GM18873 (cell line): ENCODE data around the gene COG4.
"Not testable (repeated sequence)": the region's sequence is repeated elsewhere in the genome, so short reads cannot be mapped to it uniquely, and the experiment has no call there.

Experiments
- ATAC-seq: cut with Tn5 transposase; IDR thresholded peaks from one replicate; pipeline ENCODE4 v1.9.1; 2021; ENCODE audit warnings: mild to moderate bottlenecking, moderate library complexity, moderate number of reproducible peaks; ENCODE audit not compliant: unreplicated experiment, low FRiP score

COG4 gene

DNA sequence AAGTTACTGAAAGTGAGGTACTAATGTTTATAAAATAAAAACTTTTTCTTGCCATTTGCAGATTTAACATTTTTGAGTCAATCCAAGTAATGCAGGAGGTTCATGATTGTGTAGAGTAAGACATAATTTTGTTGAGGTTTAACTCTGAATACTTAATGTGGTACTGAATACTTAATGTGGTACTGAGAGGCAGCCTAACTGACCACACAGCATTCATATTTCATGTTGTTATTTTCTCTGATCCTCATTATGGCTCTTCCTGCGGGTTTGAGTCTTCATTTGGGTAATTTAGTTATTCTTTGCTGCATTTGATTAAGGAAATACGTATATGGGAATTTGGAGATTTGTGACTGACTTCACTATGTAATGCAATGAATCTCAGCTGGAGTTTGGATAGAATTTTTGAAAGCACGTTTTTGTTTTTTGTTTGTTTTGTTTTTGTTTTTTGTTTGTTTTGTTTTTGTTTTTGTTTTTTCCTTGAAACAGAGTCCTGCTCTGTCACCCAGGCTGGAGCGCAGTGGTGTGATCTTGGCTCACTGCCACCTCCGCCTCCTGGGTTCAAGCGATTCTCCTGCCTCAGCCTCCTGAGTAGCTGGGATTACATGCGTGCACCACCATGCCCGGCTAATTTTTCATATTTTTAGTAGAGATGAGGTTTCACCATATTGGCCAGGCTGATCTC, 4.1 kb upstream of the COG4 start:
- no peak for ATAC-seq

DNA sequence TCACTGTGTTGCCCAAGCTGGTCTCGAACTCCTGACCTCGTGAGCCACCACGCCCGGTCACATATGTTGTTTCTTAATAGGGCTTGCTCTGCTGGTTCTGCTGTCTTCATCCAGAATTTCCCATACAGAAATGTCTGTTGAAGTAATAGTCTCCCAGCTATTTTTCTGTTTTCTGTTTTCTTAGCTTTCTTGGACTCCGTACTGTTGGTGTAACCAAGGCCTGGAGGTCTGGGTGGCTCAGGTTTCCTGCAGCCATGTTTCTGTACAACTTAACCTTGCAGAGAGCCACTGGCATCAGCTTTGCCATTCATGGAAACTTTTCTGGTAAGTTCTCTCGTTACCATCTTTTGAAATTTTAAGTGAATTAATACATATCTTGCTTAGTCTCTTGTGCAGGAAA, 3.0 kb upstream of the COG4 start:
- ATAC-seq: no peak

DNA sequence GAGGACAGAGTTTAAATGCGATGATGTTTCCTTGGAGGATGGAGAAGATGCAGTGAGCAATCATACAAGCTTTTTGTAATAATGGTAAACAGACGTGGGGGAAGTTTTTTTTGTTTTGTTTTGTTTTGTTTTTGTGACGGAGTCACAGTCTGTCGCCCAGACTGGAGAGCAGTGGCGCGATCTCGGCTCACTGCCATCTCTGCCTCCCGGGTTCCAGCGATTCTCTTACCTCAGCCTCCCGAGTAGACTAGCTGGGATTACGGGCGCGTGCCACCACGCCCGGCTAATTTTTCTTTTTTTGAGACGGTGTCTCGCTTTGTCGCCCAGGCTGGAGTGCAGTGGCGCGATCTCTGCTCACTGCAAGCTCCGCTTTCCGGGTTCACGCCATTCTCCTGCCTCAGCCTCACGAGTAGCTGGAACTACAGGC, 1.1 kb upstream of the COG4 start:
- not testable (repeated sequence) for ATAC-seq

DNA sequence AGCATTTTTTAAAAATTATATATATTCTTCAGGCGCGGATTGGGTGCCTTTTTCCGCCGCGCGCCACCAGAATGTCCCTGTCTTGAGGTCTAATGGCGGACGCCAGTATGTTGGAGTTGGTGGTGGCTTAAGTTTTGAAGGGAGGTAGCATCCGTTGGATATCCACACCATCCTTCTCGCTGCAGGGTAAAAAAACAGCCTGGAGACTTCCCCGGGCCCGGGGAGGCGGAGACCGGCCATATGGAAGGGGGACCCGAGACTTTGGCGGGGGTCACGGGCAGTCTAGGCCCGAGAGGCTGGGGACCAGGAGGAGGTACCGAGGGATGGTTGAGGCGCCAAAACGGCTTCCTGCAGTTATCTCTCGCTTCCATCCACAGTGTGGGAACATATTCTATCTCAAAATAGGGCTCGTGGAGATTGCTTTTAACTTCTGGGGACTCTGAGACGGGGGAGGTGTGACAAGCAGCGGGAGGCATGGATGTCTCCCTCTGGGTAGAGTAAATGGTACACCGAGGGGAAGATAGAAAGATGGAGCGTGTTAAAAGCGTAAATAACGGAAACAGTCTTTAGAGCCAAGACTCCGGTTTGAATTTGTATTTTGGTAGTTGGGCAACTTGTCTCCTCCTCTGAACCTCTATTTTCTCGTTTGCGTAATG, 517 bp upstream of the COG4 start, which contains the start of gene SF3B3:
SF3B3 (plus strand) TSS at position 74 of the 656 bp plus-strand sequence. CDS start 2,841 bp downstream, outside the sequence.
- no peak for ATAC-seq

DNA sequence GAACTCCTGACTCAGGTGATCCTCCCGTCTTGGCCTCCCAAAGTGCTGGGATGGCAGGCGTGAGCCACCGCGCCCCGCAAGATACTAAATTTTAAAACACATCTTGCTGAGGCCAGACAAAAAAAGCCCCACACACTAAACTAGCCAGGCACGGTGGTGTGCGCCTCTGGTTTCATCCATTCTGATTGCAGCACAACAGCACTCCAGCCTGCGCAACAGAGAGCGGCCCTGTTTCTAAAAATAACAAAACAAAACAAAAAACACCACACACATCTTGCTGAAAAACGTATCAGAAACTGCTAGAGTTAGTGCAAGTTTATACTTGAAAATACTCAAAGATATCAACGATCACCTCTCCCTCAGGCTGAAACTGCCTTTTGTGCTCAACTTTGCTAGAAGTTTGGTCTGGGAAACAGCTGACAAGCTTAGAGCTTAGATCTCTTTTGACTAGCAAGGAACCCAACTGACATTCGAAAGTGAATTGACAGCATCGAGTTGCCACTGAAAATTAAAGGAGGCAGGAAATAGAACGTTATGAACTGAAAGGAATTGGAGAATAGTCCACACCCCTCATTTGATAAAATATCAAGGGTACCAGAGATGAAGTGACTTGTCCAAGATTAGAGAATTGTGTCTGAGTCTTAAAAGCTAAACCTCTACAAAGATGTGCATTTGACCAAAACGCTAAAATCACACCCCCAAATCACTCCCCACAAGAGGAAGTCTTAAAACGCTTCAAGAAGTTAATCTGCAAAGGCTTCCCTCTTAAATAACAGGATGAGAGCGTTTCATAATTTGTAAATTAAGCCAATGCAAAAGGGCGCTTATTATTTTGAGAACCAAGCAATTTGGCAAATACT, 908 bp downstream of the COG4 start:
- ATAC-seq: no peak

DNA sequence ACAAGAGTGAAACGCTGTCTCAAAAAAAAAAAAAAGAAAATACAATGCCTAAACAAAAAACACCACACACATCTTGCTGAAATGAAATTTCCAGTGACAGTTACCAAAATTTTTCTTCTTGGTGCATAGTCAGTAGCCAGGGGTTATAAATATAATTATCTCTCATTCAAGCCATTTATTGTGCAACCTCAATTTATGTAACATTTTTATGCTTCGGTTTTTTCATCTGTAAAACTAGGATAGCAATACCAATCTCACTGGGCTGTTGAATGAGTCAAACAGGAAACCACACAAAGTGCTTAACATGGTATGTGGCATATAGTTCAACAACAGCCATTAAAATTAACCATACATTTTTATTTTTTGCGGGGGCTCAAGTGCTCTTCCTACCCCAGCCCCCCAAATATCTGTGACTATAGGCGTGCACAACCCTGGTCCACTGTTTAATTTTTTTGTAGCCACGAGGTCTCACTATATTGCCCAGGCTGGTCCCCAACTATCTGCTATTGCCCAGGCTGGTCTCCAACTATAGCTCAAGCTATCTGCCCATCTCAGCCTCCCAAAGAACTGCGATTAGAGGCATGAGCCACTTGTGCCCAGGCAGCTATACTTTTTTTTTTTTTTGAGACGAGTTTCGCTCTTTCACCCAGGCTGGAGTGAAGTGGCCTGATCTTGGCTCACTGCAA, 2.6 kb downstream of the COG4 start:
- ATAC-seq: no peak

DNA sequence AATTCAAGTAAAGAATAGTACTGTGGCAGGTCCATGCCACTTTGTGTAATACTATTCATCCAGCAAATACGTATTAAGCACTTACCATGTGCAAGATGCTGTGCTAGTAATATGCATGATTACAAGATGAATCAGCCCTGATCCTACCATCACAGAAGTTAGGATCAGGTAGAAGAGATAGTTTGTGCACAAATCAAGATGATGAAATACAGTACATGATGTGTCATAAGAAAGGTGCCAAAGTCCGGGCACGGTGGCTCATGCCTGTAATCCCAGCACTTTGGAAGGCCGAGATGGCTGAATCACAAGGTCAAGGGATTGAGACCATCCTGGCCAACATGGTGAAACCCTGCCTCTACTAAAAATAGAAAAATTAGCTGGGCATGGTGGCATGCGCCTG, 10.9 kb downstream of the COG4 start:
- ATAC-seq: no peak

DNA sequence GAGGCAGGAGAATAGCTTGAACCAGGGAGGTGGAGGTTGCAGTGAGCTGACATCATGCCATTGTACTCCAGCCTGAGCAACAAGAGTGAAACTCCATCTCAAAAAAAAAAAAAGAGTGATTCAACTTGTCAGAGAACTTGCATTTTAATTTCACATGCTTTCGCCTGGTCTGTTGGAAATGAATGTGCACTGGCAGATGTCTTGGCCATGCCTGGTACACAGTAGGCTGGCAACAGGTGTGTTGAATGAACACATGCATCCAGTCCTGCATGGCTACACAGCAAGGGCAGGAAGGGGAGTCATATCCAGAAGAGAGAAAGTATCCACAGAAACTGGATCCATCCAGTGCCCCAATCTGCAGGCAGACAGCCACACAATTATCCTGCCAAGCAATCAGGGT, 11.5 kb downstream of the COG4 start:
- ATAC-seq: no peak

DNA sequence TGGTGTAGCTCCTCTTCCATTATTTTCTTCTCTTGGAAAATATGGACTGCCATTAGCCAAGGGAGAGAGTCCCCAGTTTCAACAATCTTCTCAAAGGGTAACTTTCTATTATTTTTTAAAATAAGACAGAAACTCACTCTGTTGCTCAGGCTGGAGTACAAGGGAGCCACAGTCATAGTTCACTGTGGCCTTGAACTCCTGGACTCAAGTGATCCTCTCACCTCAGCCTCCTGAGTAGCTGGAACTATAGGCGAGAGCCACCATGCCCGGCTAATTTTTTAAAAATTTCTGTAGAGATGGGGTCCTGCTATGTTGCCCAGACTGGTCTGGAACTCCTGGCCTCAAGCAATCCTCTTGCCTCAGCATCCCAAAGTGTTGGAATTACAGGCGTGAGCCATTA, 13.1 kb downstream of the COG4 start:
- ATAC-seq: no peak

DNA sequence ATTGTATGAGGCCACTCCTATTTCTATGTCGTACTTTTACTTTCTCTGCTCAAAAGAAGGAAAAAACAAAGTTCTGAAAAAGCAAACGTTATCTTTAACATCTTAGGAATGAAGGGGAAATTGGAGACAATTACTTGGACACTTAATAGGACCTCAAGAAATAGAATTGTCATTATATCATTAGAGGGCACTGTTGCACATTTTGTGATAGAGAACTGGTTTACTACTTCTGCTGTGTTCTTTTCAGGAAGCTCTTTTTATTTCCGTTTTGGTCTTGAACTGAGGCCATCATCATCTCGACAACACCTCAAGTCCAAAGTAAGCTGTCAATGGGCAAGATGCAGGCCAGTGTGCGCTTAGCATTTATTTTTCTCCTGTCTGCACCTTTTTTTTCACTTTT, 14.6 kb downstream of the COG4 start:
- no peak for ATAC-seq

DNA sequence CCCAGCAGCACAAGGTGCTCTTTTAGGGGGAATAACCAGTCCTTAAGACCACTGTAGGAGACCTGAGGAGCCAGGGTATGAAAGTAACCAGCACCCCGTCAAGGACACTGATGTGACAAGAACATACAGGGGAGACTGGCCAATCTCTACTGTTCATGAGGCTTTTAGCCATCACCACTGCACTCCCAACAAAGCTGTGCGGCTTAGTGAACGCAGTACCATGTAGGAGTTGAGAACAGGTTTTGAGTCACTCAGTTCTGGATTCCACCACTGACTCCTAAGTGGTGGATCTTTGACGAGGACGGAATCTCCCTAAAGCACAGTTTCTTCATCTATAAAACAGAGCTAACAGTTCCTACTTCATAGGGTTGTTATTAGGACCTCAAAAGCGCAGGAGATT, 26.8 kb downstream of the COG4 start:
- ATAC-seq: no peak

DNA sequence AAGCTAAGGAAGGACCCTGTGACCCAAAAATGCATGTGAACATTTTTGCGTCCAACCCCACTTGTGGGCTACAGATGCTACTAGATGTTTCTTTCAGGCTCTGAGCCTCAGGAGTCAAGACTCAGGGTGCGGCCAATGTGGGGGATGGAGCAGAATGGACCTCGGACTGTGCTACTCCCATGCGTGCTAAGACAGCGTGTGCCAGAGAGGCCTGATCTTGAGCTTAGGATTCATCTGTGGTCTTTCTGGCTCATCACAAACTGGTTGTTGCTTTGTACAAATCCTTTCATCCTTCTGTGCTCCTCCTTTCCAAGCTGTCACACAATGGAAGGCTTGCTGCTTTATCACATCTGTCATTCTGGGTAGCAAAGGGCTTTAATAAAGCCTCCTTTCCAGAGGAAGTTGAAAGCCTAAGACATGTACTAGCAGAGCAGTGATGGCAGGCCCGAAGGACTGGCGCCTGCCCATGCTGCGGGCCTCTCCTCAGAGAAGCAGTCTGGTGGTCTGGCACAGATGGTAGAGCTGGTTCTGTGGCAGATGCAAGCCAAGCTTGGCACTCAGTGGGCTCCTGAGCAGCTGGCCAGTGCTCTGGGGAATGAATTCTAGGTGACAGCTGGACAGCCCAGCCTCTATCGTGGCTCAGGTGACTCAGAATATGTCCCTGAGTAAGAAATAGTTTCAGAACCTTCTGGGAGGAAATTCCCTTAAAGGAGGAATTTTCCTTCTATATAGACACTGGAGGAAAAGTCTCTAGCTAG, 27.8 kb downstream of the COG4 start:
- no peak for ATAC-seq

DNA sequence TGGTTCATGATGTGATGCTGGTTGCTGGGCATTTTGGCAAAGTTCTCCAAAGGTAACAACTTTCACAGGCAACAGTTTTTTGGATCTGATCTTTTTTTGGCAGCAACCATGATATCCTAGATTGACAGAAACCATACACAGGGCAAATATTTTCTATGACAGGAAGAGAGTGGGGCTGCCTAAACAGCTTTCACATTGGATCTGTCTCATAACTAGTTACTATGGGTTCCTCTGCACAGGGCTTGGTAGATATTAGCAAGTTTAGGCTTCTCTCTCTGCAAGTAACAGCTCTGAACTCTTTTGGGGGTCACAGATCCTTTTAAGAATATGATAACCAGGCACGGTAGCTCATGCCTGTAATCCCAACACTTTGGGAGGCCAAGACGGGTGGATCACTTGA, 28.6 kb downstream of the COG4 start:
- ATAC-seq: no peak

DNA sequence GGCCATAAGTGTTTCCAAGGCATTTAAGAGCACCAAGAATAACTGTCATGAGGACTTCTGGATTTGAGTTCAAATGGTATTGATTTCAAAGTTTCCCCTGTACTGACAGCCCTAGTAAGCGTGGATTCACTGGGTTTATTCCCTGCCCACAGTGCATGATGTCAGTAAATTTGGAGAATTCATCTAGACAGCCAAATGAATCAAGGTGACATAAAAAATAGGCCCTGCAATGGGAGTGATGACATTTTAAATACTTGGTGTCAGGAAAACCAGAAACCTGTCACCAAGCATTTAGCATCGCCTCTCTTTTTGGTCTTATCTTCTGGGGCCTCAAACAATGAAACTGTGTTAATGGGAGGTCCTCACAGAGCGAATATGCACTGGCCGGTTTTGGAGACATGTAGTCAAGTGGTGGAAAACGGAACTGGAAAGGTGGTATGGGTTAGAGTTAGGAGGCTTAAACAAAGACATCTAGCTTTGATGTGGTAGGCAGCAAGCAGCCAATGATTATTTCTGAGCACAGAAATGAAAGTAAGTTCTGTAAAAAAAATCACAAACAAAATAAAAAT, 29.1 kb downstream of the COG4 start:
- no peak for ATAC-seq

DNA sequence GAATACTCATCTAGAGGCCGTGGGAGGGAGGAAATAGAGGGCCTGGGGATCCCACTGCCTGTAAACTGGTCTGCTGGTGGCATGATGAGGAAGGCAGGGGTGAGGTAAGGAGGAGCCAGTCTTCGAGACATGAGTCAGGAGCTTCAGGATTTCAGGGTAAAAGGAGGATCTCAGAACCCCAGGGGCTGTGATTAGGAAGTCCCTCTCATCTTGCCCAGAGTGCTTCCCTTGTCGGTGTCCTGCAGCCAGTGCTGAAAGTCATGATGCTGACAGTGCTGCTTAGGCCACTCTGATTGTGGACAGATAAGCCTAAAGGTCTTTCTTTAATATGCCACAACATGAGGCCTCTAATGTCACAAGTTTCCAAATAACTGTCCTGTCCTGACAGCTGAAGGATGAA, 29.6 kb downstream of the COG4 start:
- ATAC-seq: no peak

DNA sequence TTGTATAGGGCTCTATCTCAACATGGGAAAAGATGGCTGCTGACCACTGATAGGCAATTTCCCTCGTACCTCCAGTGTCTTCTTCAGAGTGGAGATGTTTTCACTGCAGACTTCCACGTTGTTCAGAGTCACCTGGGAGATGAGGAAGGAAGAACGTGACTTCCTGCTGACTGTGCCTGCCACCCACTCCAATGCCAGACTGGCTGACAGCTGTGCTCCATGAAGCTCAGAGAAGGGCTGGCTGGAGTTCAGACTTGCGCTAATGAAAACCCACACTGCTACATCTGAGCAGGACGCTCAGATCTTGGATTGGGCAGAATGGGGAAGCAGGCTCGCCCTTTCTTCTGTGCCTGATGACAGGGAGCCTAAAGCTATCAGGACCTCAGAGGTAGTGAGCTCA, 33.1 kb downstream of the COG4 start:
- ATAC-seq: no peak

DNA sequence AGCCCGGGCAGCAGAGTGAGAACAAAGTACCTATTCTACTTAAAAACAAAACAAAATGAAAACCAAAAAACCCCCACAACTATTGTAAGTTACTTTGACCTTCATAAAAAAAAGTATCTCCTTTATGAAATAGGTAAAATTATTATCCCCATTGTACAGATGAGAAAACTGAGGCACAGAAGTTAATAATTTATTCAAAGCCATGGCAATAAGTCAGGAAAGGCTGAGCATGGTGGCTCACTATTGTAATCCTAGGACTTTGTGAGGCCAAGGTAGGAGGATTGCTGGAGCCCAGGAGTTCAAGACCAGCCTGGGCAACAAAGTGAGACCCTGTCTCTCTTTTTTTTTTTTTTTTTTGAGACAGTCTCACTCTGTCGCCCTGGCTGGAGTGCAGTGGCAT, 38.5 kb downstream of the COG4 start:
- ATAC-seq: no peak

DNA sequence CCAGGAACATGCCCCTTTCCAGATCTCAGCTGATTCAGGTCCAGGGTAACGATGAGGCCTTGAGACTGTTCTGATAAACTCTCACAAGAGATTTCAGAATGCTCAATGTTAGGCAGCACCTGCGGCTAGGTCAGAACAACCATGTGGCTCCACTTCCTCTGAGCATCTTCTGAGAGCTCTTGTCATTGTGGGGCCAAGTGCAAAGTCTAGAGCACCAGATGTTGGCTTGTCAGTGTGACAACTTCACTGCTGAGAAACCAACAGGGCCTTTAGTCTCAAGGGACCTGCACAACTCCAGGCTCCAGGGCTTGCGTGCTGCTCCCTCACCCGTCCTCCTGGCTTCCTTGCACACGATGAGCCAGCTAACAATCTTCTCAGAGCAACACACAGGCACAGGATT, 39.9 kb downstream of the COG4 start:
- no peak for ATAC-seq

DNA sequence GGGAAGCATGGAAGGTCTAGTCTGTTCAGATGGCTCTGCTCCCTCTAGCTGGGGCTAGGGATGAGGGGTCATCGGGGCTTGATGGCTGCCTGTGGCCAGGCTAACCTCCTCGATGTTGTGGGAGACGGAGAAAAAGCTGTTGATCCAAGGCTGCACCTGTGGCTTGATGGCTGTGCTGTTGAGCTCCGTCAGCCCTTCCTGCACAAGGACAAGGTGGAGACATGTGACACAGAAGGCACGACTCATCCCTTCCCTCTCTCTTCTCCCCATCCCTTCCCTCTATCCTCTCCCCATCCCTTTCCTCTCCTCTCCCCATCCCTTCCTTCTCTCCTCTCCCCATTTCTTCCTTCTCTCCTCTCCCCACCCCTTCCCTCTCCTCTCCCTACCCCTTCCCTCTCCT, 40.7 kb downstream of the COG4 start:
- no peak for ATAC-seq
